ENCODE data around the gene HIRA.

Gene HIRA

DNA sequence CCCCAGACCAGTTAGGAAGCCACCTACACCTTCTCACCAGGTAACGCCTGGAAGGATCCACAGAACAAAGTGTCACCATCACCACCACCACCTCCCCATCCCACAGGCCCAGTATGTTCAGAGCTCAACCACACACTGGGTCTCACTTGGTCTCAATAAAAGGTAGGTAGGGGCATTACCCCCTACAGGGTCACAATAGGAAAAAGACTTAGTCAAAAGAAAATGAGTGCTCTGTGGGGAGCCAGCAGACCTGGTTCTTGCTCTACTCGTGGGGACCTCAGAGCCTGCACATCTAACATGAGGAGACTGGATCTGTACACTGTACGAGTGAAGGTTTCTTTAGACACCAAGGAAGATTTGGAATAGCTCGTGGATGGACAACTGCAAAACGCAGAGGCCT is 49.3 kb downstream of the HIRA start:
- no peaks in the 10 kb centered on the region for H3K4me1 ChIP-seq
- no peak overlapping the region for H3K4me3 ChIP-seq
- H3K27me3 ChIP-seq, result no peaks in the 10 kb centered on the region
- DNase-seq, result no peak
- TF ChIP-seq, protein P1, sequence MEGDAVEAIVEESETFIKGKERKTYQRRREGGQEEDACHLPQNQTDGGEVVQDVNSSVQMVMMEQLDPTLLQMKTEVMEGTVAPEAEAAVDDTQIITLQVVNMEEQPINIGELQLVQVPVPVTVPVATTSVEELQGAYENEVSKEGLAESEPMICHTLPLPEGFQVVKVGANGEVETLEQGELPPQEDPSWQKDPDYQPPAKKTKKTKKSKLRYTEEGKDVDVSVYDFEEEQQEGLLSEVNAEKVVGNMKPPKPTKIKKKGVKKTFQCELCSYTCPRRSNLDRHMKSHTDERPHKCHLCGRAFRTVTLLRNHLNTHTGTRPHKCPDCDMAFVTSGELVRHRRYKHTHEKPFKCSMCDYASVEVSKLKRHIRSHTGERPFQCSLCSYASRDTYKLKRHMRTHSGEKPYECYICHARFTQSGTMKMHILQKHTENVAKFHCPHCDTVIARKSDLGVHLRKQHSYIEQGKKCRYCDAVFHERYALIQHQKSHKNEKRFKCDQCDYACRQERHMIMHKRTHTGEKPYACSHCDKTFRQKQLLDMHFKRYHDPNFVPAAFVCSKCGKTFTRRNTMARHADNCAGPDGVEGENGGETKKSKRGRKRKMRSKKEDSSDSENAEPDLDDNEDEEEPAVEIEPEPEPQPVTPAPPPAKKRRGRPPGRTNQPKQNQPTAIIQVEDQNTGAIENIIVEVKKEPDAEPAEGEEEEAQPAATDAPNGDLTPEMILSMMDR (IDR thresholded peaks at IDR 0.05), result no peak
- no peak overlapping the region for H3K27ac ChIP-seq
- intact Hi-C loops (cut with DNase I; ENCODE audit: low total_unique reads), result no loop called here
- H3K36me3 ChIP-seq, result peaks cover 63 to 87% (median 75%) of the 10 kb centered on the region in 3 donors
- no peaks in the 10 kb centered on the region for H3K9me3 ChIP-seq

DNA sequence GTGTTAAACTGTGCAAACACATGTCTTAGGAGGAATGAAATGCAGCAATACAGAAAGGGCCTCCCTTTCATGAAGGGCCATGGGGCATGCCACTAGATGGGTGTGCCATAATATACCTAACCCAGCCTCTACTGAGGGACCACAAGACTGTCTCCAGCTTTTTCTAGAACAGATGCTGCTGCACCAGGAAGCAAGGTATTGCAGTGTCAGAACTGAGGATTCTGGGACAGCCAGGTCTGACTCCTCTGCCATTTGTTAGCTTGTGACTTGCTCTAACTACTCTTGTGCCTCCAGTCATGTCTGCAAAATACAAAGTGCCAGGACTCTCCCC is 53.2 kb downstream of the HIRA start:
- no peaks in the 10 kb centered on the region for H3K27me3 ChIP-seq
- no peak overlapping the region for H3K4me3 ChIP-seq
- H3K9me3 ChIP-seq, result no peaks in the 10 kb centered on the region
- no peak overlapping the region for H3K27ac ChIP-seq
- TF ChIP-seq, protein P1 (IDR thresholded peaks at IDR 0.05), result no peak
- H3K36me3 ChIP-seq, result peaks cover 65 to 87% (median 75%) of the 10 kb centered on the region in 3 donors
- no peaks in the 10 kb centered on the region for H3K4me1 ChIP-seq
- DNase-seq, result no peak
- intact Hi-C loops (cut with DNase I; ENCODE audit: low total_unique reads), result no loop called here

DNA sequence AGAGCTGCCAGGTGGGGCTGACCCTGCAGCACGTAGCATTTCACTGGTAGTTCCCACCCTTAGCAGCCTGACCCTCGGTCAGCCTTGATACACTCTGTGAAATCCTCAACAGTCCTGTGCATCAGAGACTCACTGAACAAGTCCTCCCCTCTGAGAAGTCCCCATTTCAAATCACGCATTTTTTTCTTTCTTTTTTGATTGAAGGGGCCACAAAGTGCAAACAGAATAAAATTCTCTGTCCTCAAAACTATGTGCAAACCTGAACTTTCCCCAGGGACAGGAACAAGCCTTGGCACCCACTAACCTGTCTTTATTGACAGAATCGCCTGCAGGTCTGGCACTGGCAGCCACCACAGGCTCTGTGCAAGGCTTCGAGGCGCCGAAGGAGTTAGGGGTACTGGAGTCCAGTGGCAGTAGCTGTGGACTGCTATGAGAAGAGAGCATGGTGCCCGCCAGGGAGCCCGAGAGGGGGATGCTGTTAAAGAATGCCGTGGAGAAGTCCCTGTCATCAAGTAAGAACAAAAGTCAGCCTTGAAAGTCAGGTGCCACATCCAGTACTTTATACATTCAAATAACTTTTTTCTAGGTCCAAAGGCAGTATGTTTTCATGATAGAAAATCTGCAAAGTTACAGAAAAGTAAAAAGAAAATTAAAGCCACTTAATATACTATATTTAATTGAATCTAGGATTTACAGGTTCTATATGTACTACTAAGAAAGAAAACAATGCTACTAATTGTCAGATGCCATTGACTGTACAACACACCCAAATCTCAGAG is 53.8 kb downstream of the HIRA start:
- H3K36me3 ChIP-seq, result peaks cover 63 to 87% (median 71%) of the 10 kb centered on the region in 3 donors

DNA sequence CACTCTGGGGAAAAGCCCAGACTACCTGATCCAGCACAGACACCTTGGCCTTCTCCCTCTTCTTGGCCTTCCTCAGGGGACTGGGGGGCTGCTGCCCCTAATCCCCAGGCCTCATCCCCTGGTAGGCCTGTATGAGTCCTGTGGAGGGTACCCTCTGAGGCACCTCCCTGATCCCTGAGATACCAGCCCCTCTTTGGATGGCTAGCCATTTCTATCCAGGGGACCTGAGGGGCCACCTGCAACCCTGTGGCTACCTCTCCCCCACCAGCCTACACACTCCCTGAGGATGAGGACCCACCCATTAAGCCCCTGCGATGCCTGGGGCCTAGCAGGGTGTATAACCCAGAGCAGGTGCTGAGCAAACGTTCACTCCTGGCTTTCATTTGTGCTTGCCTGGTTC is 54.6 kb downstream of the HIRA start:
- Histone ChIP-seq H3K27me3 (no peaks in the 10 kb centered on the region), H3K4me3 (no peak overlapping the region), H3K9me3 (no peaks in the 10 kb centered on the region), H3K4me1 (no peaks in the 10 kb centered on the region), H3K27ac (no peak overlapping the region), H3K36me3 (peaks cover 61 to 84% (median 65%) of the 10 kb centered on the region in 3 donors)
- intact Hi-C loops (cut with DNase I; ENCODE audit: low total_unique reads), result no loop called here
- DNase-seq, result no peak
- TF ChIP-seq, protein P1 (IDR thresholded peaks at IDR 0.05), result no peak

More for the DNA sequence above, 53.8 kb downstream of the HIRA start:
- intact Hi-C loops (cut with DNase I; ENCODE audit: low total_unique reads), result no loop called here
- no peaks in the 10 kb centered on the region for H3K27me3 ChIP-seq
- no peaks in the 10 kb centered on the region for H3K4me1 ChIP-seq
- no peak overlapping the region for H3K27ac ChIP-seq
- DNase-seq, result no peak
- no peak overlapping the region for H3K4me3 ChIP-seq
- no peaks in the 10 kb centered on the region for H3K9me3 ChIP-seq
- TF ChIP-seq, protein P1 (IDR thresholded peaks at IDR 0.05), result no peak

GRCh38 chr22:19376247-19376646 is 55.3 kb downstream of the HIRA start:
- no peaks in the 10 kb centered on the region for H3K9me3 ChIP-seq
- no peak for DNase-seq
- no peaks in the 10 kb centered on the region for H3K4me1 ChIP-seq
- intact Hi-C loops (cut with DNase I; ENCODE audit: low total_unique reads), result no loop called here
- no peak overlapping the region for H3K27ac ChIP-seq
- no peaks in the 10 kb centered on the region for H3K27me3 ChIP-seq
- H3K4me3 ChIP-seq, result no peak overlapping the region
- TF ChIP-seq, protein P1 (IDR thresholded peaks at IDR 0.05), result no peak
- H3K36me3 ChIP-seq, result peaks cover 64 to 84% (median 70%) of the 10 kb centered on the region in 3 donors

All from tibial artery (tissue), 4 donors.